Activated naive CD8-positive, alpha-beta T cell treated with anti-CD3 and anti-CD28 coated beads, Interleukin-2, amount 10 ng/mL, durations not matched to agents 7 days and 5 days (primary cell): ENCODE data around the gene PI16. TPM values are rescaled to one million over a fixed set of nuclear protein-coding genes. Genes with fewer than 3 reads are reported as not detected.

Experiments
- ATAC-seq: fragments of 150-1000 bp; cut with Tn5 transposase; one replicate; pipeline ENCODE4 v1.10.0; 2021; ENCODE audit warnings: low read depth, moderate library complexity
- POLR2A ChIA-PET: fragments of 350-600 bp; sonication (Branson Sonifier 250); formaldehyde crosslinking; loops from one replicate; lab custom pipeline; 2021; ENCODE audit warnings: antibody characterized with exemption; lab: Charles Lee
- DNase-seq: peaks from one replicate; pipeline ENCODE4 v3.0.0; 2021
- H3K27ac Mint-ChIP-seq: one replicate; pipeline ENCODE4 v1.8.0; 2022; ENCODE audit warnings: mild to moderate bottlenecking, mixed read lengths
- H3K27me3 Mint-ChIP-seq: one replicate; pipeline ENCODE4 v1.8.0; 2022; ENCODE audit warnings: mild to moderate bottlenecking, moderate library complexity, mixed read lengths
- H3K36me3 Mint-ChIP-seq: one replicate; pipeline ENCODE4 v1.8.0; 2021; ENCODE audit warnings: mild to moderate bottlenecking, mixed read lengths
- H3K4me1 Mint-ChIP-seq: one replicate; pipeline ENCODE4 v1.8.0; 2021; ENCODE audit warnings: mixed read lengths
- H3K4me3 Mint-ChIP-seq: one replicate; pipeline ENCODE4 v1.8.0; 2022; ENCODE audit warnings: mild to moderate bottlenecking, moderate library complexity, mixed read lengths
- H3K9me3 Mint-ChIP-seq: one replicate; pipeline ENCODE4 v1.8.0; 2021; ENCODE audit warnings: mixed read lengths
- total RNA-seq, 2 experiments: library from RNA; stranded (reverse); gene quantifications; one replicate each; pipeline ENCODE4 v1.2.3, GENCODE V29; 2021

The PI16 gene
- total RNA-seq, 2 experiments from 2014 or later: 0.37 to 0.86 TPM

- no peaks in the 10 kb centered on the region for H3K27me3 Mint-ChIP-seq
These were observed 34.5 kb upstream of the PI16 start for GRCh38 chr6:36920049-36920448.

GRCh38 chr6:36920546-36920945 is 34.0 kb upstream of the PI16 start:
- Mint-ChIP-seq H3K27ac (no peak overlapping the region), H3K4me1 (peaks cover 12% of the 10 kb centered on the region), H3K4me3 (no peak overlapping the region), H3K9me3 (no peaks in the 10 kb centered on the region), H3K36me3 (peaks cover 15% of the 10 kb centered on the region), H3K27me3 (no peaks in the 10 kb centered on the region)
- ATAC-seq (no peak), DNase-seq (no peak)
- POLR2A ChIA-PET: no interaction called here

More at GRCh38 chr6:36920049-36920448, 34.5 kb upstream of the PI16 start:
- no peak for ATAC-seq
- no peak for DNase-seq
- Mint-ChIP-seq H3K9me3 (no peaks in the 10 kb centered on the region), H3K27ac (no peak overlapping the region), H3K4me1 (peaks cover 7% of the 10 kb centered on the region), H3K36me3 (peaks cover 15% of the 10 kb centered on the region), H3K4me3 (no peak overlapping the region)
- POLR2A ChIA-PET: no interaction called here

GRCh38 chr6:36924131-36924530 is 30.4 kb upstream of the PI16 start:
- H3K9me3 Mint-ChIP-seq: no peaks in the 10 kb centered on the region
- peaks cover 12% of the 10 kb centered on the region for H3K36me3 Mint-ChIP-seq
- DNase-seq (no peak), ATAC-seq (peak; percentile 65)
- peaks cover 17% of the 10 kb centered on the region for H3K4me1 Mint-ChIP-seq
- H3K27ac Mint-ChIP-seq: peak overlapping the region; percentile 3
- H3K27me3 Mint-ChIP-seq: no peaks in the 10 kb centered on the region
- no peak overlapping the region for H3K4me3 Mint-ChIP-seq
- POLR2A ChIA-PET: interaction anchor here (1.2 to 1.4 kb wide), 2 partner anchors 13 to 62 kb away, joined by 3 read pairs; partner anchors contain the start of gene MTCH1

GRCh38 chr6:36924778-36925374 is 29.7 kb upstream of the PI16 start:
- peaks cover 10% of the 10 kb centered on the region for H3K36me3 Mint-ChIP-seq
- H3K4me1 Mint-ChIP-seq: peaks cover 17% of the 10 kb centered on the region
- no peak overlapping the region for H3K27ac Mint-ChIP-seq
- no peak overlapping the region for H3K4me3 Mint-ChIP-seq
- DNase-seq (no peak), ATAC-seq (no peak)
- no peaks in the 10 kb centered on the region for H3K27me3 Mint-ChIP-seq
- POLR2A ChIA-PET: interaction anchor here (1.2 to 1.4 kb wide), 2 partner anchors 12 to 61 kb away, joined by 3 to 4 read pairs; partner anchors contain the start of gene MTCH1
- no peaks in the 10 kb centered on the region for H3K9me3 Mint-ChIP-seq

DNA sequence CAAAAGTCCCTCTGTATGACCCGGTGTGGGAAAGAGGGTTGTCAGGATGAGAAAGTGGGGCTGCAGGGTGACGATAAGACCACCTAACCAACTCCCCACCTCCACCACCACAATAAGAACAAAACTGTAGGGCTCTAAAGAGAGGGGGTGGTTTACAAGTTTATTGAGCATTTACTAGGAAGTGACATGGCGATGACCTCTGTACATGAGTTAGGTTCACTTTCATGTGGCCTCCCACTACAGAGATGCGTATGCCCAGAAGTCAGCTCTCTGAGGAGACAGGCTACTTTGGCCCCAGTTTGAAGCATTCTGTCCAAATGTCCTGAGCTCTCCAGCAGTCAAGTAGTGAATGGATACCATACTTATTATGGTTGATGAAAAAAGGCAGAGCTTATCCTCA is 28.7 kb upstream of the PI16 start:
- no peaks in the 10 kb centered on the region for H3K9me3 Mint-ChIP-seq
- peak overlapping the region; percentile 5 for H3K4me3 Mint-ChIP-seq
- DNase-seq (no peak), ATAC-seq (peak; percentile 52)
- no peak overlapping the region for H3K27ac Mint-ChIP-seq
- POLR2A ChIA-PET: interaction anchor here (0.6 to 1.2 kb wide), 3 partner anchors 12 to 60 kb away, joined by 3 to 4 read pairs (median 3); partner anchors contain the start of gene MTCH1
- H3K4me1 Mint-ChIP-seq: peaks cover 17% of the 10 kb centered on the region
- peaks cover 9% of the 10 kb centered on the region for H3K36me3 Mint-ChIP-seq
- no peaks in the 10 kb centered on the region for H3K27me3 Mint-ChIP-seq

- Mint-ChIP-seq H3K36me3 (peaks cover 5% of the 10 kb centered on the region), H3K27ac (no peak overlapping the region), H3K9me3 (no peaks in the 10 kb centered on the region), H3K4me1 (peaks cover 17% of the 10 kb centered on the region), H3K4me3 (no peak overlapping the region), H3K27me3 (no peaks in the 10 kb centered on the region)
- no peak for DNase-seq
- ATAC-seq: no peak
- POLR2A ChIA-PET: interaction anchor here (0.8 kb wide), 1 partner anchor 13 kb away, joined by 3 read pairs; no protein-coding TSS in a partner anchor
These were observed 27.6 kb upstream of the PI16 start for GRCh38 chr6:36926708-36927513.

DNA sequence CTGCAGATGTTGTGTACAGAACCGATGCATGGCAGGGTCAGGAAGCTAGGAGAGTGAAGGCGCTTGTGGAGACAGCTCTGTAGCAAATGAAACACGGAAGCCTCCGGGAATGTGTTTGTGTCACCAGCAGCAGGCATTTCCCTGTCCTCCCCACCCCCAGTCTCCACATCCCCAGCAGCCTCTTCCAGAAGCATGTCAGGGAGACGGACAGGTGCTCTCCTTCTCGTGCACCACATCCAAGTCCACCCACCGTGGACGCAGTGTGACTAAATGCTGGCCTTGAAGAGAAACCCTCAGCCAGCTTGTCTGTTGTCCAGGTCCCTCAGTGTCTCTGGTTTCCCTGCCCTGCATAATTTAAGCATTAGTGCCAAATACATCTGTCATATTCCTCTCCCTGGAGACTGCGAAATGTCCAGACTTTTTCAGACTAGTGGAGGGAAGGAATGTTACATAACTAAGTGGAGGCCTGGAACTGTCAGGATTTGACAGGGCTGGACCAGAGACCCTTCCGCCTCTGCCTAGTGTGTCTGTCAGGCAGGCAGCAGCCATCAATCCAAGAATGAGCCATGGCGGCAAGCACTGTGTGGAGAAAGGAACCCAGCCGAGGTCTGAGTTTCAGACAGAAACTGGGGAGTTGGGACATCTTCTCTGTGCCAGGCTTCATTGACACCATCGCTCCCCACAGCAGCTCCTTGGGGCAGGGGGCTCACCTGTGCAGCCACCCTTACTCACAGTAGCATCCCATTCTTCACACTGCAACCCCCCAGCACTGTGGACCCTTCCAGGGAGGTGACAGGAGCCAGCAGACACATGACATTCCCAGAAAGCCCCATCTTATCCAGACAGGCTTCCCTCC is 26.6 kb upstream of the PI16 start:
- no peaks in the 10 kb centered on the region for H3K27me3 Mint-ChIP-seq
- ATAC-seq (no peak), DNase-seq (no peak)
- peaks cover 6% of the 10 kb centered on the region for H3K36me3 Mint-ChIP-seq
- H3K4me1 Mint-ChIP-seq: peaks cover 17% of the 10 kb centered on the region
- H3K4me3 Mint-ChIP-seq: no peak overlapping the region
- POLR2A ChIA-PET: no interaction called here
- no peaks in the 10 kb centered on the region for H3K9me3 Mint-ChIP-seq
- no peak overlapping the region for H3K27ac Mint-ChIP-seq

- no peak overlapping the region for H3K27ac Mint-ChIP-seq
- DNase-seq: no peak
- H3K9me3 Mint-ChIP-seq: no peaks in the 10 kb centered on the region
- POLR2A ChIA-PET: no interaction called here
- H3K4me3 Mint-ChIP-seq: no peak overlapping the region
- no peak for ATAC-seq
- peaks cover 17% of the 10 kb centered on the region for H3K4me1 Mint-ChIP-seq
- peaks cover 6% of the 10 kb centered on the region for H3K36me3 Mint-ChIP-seq
- no peaks in the 10 kb centered on the region for H3K27me3 Mint-ChIP-seq
These were observed 26.0 kb upstream of the PI16 start for GRCh38 chr6:36928547-36928918.

GRCh38 chr6:36929152-36929551 is 25.4 kb upstream of the PI16 start:
- Mint-ChIP-seq H3K9me3 (no peaks in the 10 kb centered on the region), H3K27ac (no peak overlapping the region), H3K27me3 (no peaks in the 10 kb centered on the region), H3K4me3 (no peak overlapping the region), H3K36me3 (peaks cover 6% of the 10 kb centered on the region), H3K4me1 (peaks cover 17% of the 10 kb centered on the region)
- POLR2A ChIA-PET: no interaction called here
- no peak for ATAC-seq
- no peak for DNase-seq

DNA sequence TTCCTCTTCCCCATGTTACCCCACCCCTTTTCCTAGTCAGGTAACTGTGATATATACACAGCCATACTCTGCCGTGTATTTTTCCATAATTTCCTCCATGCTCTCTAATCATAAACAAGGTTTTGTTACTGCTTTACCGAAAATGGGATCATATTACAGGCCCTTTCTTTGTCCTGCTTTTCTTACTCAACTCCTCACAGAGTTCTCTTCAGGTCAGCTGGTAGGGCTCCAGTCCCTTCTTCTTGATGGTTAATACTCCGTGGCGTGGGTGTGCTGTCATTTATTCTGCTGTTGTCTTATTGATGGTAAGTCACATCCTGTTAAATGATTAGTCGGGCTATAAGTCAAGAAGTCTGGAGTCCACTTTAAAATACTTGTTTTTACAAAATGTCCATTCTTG is 24.9 kb upstream of the PI16 start:
- H3K4me1 Mint-ChIP-seq: peaks cover 13% of the 10 kb centered on the region
- no peak overlapping the region for H3K4me3 Mint-ChIP-seq
- H3K9me3 Mint-ChIP-seq: no peaks in the 10 kb centered on the region
- DNase-seq: no peak
- no peak overlapping the region for H3K27ac Mint-ChIP-seq
- POLR2A ChIA-PET: no interaction called here
- ATAC-seq: no peak
- H3K27me3 Mint-ChIP-seq: no peaks in the 10 kb centered on the region
- H3K36me3 Mint-ChIP-seq: peaks cover 6% of the 10 kb centered on the region

DNA sequence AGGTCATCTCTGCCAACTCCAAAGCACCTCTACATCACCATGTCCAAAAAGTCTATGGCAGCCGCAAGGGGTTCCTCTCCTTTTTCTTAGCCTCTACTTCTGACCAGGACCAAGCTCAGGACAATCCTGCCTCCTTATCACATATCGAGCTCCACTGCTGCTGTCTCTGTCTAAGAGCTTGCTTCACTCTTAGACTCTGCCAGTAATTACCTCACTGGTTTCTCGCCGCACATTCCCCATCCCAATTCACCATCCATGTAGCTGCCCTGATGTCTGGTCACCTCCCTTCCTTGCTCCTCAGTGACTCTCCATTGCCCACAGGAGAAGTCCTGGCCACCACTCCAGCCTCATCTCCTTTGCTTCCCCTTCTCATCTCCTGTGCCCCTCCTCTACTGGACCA is 24.1 kb upstream of the PI16 start:
- no peak overlapping the region for H3K27ac Mint-ChIP-seq
- peaks cover 3% of the 10 kb centered on the region for H3K36me3 Mint-ChIP-seq
- no peaks in the 10 kb centered on the region for H3K9me3 Mint-ChIP-seq
- DNase-seq: no peak
- no peak for ATAC-seq
- POLR2A ChIA-PET: no interaction called here
- H3K4me1 Mint-ChIP-seq: peaks cover 9% of the 10 kb centered on the region
- no peak overlapping the region for H3K4me3 Mint-ChIP-seq
- peaks cover 4% of the 10 kb centered on the region for H3K27me3 Mint-ChIP-seq

DNA sequence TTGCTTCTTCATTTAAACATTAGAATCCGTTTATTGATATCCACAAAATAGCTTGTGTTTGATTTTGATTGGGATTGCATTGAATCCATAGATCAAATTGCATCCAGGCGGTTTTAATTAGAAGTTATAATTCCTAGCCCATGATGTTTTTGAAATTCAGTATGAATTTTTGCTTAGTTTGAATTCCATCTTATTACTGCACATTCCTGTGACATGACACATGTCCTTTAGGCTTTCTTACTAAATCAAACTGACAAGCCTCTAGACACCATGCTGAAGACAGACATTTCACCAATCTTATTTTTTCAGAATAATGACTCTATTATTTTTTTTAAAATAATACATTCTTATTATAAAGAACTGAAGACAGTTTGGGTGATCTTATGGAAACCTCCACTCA is 21.4 kb upstream of the PI16 start:
- peaks cover 1% of the 10 kb centered on the region for H3K36me3 Mint-ChIP-seq
- H3K27ac Mint-ChIP-seq: no peak overlapping the region
- no peak for ATAC-seq

DNA sequence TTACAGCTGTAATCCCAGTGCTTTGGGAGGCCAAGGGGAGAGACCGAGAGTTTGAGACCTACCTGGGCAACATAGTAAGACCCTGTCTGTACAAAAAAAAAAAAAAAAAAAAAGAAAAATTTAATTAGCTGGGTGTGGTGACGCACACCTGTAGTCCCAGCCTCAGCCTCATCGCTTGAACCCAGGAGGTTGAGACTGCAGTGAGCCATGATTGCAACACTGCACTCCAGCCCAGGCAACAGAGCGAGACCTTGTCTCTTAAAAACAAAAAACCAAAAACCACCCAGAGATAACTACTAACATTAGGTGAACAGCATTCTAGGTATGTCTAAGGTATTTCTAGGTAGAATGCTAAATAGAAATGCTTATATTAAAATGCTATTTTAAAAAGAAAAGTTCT is 21.0 kb upstream of the PI16 start:
- POLR2A ChIA-PET: no interaction called here
- DNase-seq (no peak), ATAC-seq (no peak)
- no peak overlapping the region for H3K4me3 Mint-ChIP-seq
- H3K36me3 Mint-ChIP-seq: peaks cover 1% of the 10 kb centered on the region
- peaks cover 13% of the 10 kb centered on the region for H3K27me3 Mint-ChIP-seq
- H3K27ac Mint-ChIP-seq: no peak overlapping the region
- peaks cover 5% of the 10 kb centered on the region for H3K4me1 Mint-ChIP-seq
- H3K9me3 Mint-ChIP-seq: no peaks in the 10 kb centered on the region

More for the DNA sequence above, 21.4 kb upstream of the PI16 start:
- no peaks in the 10 kb centered on the region for H3K9me3 Mint-ChIP-seq
- peaks cover 13% of the 10 kb centered on the region for H3K27me3 Mint-ChIP-seq
- no peak for DNase-seq
- peaks cover 5% of the 10 kb centered on the region for H3K4me1 Mint-ChIP-seq
- H3K4me3 Mint-ChIP-seq: no peak overlapping the region
- POLR2A ChIA-PET: no interaction called here
